HG03064 (cell line): ENCODE data around the gene SCART1.
"Not testable (repeated sequence)": the region's sequence is repeated elsewhere in the genome, so short reads cannot be mapped to it uniquely, and the experiment has no call there.

ENCODE experiments used
- ATAC-seq: cut with Tn5 transposase; IDR thresholded peaks from one replicate; pipeline ENCODE4 v1.9.1; 2021; ENCODE audit warnings: low read depth; ENCODE audit not compliant: unreplicated experiment

The SCART1 gene

GRCh38 chr10:133453516-133454203 lies at the start of gene SCART1:
TSS of gene SCART1 (plus strand) at chr10:133453945. CDS start at chr10:133453998, 53 bp downstream.
- ATAC-seq = no peak

GRCh38 chr10:133405272-133405671 lies 48.5 kb upstream of the SCART1 start:
- no peak for ATAC-seq

GRCh38 chr10:133405844-133406527 lies 47.8 kb upstream of the SCART1 start:
- ATAC-seq = peak; percentile 62

- no peak for ATAC-seq
Observed at GRCh38 chr10:133411523-133412380, 42.0 kb upstream of the SCART1 start.

GRCh38 chr10:133412381-133412711 lies 41.4 kb upstream of the SCART1 start:
- ATAC-seq = no peak

- not testable (repeated sequence) for ATAC-seq
Observed at GRCh38 chr10:133414401-133414800, 39.3 kb upstream of the SCART1 start.

- ATAC-seq = no peak
Observed at GRCh38 chr10:133415752-133416151, 38.0 kb upstream of the SCART1 start.

GRCh38 chr10:133418289-133418993 lies 35.3 kb upstream of the SCART1 start:
- ATAC-seq = no peak

- ATAC-seq = no peak
Observed at GRCh38 chr10:133419211-133419950, 34.4 kb upstream of the SCART1 start.

- no peak for ATAC-seq
Observed at GRCh38 chr10:133420028-133420427, 33.7 kb upstream of the SCART1 start.

GRCh38 chr10:133420579-133420978 lies 33.2 kb upstream of the SCART1 start:
- no peak for ATAC-seq

- ATAC-seq = no peak
Observed at GRCh38 chr10:133421336-133422222, 32.2 kb upstream of the SCART1 start.

GRCh38 chr10:133422223-133422806 lies 31.4 kb upstream of the SCART1 start:
- no peak for ATAC-seq

- ATAC-seq = no peak
Observed at GRCh38 chr10:133422807-133423771, 30.7 kb upstream of the SCART1 start.

GRCh38 chr10:133424102-133424501 lies 29.6 kb upstream of the SCART1 start:
- ATAC-seq = not testable (repeated sequence)

- ATAC-seq = not testable (repeated sequence)
Observed at GRCh38 chr10:133424601-133425000, 29.1 kb upstream of the SCART1 start, which contains the start of gene SPRN. TSS of gene SPRN (minus strand) at chr10:133424625. CDS start at chr10:133423681, 944 bp downstream.

- ATAC-seq = not testable (repeated sequence)
Observed at GRCh38 chr10:133429571-133429970, 24.2 kb upstream of the SCART1 start.
